ENCODE results near the gene EFNB1.

The EFNB1 gene

GRCh38 chrX:68824565-68825125, 4.2 kb upstream of the EFNB1 start:
- TF ChIP-seq, protein P1, sequence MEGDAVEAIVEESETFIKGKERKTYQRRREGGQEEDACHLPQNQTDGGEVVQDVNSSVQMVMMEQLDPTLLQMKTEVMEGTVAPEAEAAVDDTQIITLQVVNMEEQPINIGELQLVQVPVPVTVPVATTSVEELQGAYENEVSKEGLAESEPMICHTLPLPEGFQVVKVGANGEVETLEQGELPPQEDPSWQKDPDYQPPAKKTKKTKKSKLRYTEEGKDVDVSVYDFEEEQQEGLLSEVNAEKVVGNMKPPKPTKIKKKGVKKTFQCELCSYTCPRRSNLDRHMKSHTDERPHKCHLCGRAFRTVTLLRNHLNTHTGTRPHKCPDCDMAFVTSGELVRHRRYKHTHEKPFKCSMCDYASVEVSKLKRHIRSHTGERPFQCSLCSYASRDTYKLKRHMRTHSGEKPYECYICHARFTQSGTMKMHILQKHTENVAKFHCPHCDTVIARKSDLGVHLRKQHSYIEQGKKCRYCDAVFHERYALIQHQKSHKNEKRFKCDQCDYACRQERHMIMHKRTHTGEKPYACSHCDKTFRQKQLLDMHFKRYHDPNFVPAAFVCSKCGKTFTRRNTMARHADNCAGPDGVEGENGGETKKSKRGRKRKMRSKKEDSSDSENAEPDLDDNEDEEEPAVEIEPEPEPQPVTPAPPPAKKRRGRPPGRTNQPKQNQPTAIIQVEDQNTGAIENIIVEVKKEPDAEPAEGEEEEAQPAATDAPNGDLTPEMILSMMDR (IDR thresholded peaks at IDR 0.05; ENCODE audit: insufficient read depth, low read length, poor library complexity, severe bottlenecking): no peak
- no peak overlapping the region for H3K4me3 ChIP-seq (replicated peaks; ENCODE audit: low read depth, low read length)
- no peak for DNase-seq (ENCODE audit: extremely low read depth, insufficient read length)
- H3K27me3 ChIP-seq (replicated peaks; ENCODE audit: control insufficient read depth, insufficient read depth, low read length): no peaks in the 10 kb centered on the region; the same call in 1 of the 2 replicates
- no peaks in the 10 kb centered on the region for H3K36me3 ChIP-seq (ENCODE audit: control insufficient read depth, insufficient read depth, low read length)

DNA sequence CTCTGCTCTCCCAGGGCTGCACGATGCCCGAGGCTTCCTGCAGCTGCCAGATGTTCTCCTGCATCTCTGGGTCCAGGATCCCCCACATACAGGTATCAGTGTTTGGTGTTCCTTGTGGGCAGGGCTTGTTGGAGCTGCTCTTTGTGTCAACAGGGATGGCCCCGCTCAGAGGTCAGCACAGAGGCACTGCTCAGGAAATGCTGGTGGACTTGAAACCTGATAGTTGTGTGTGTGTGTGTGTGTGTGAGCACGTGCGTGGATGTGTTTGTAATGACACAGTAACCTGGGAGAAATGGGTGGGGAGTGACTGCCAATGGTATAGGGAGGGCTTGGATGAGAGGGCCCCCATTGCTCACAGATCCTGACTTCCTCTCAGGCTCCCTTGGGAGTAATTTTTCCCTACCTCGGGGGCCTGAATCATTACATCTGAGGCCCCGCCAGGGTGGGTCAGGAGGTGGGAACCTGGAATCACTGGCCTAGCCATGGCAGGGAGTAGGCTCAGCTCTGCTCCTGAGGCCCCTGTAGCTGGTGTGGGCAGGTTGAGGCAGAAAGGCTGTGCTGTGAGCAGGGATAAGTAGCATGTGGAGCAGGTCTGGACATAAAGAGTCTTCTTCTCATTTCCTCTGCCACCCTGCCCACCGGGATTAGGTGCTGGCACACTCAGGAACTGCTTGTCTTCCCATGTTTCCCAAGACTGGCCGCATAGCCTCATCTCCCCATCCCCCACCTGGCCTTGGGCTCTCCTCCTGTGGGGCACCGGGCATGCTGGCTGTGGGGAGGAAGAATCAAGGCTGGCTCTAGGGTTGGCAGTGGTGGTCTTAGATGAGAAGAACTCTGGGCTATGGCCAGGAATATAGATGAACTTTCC, 2.5 kb upstream of the EFNB1 start:
- H3K27me3 ChIP-seq (replicated peaks; ENCODE audit: control insufficient read depth, insufficient read depth, low read length): no peaks in the 10 kb centered on the region; the same call in none of the 2 replicates

GRCh38 chrX:68827256-68827655, 1.6 kb upstream of the EFNB1 start:
- DNase-seq (ENCODE audit: extremely low read depth, insufficient read length): no peak
- no peak overlapping the region for H3K4me3 ChIP-seq (replicated peaks; ENCODE audit: low read depth, low read length)
- TF ChIP-seq, protein P1 (IDR thresholded peaks at IDR 0.05; ENCODE audit: insufficient read depth, low read length, poor library complexity, severe bottlenecking): no peak

More for the DNA sequence above, 2.5 kb upstream of the EFNB1 start:
- DNase-seq (ENCODE audit: extremely low read depth, insufficient read length): no peak
- TF ChIP-seq, protein P1 (IDR thresholded peaks at IDR 0.05; ENCODE audit: insufficient read depth, low read length, poor library complexity, severe bottlenecking): no peak
- H3K36me3 ChIP-seq (ENCODE audit: control insufficient read depth, insufficient read depth, low read length): no peaks in the 10 kb centered on the region
- H3K4me3 ChIP-seq (replicated peaks; ENCODE audit: low read depth, low read length): no peak overlapping the region

DNA sequence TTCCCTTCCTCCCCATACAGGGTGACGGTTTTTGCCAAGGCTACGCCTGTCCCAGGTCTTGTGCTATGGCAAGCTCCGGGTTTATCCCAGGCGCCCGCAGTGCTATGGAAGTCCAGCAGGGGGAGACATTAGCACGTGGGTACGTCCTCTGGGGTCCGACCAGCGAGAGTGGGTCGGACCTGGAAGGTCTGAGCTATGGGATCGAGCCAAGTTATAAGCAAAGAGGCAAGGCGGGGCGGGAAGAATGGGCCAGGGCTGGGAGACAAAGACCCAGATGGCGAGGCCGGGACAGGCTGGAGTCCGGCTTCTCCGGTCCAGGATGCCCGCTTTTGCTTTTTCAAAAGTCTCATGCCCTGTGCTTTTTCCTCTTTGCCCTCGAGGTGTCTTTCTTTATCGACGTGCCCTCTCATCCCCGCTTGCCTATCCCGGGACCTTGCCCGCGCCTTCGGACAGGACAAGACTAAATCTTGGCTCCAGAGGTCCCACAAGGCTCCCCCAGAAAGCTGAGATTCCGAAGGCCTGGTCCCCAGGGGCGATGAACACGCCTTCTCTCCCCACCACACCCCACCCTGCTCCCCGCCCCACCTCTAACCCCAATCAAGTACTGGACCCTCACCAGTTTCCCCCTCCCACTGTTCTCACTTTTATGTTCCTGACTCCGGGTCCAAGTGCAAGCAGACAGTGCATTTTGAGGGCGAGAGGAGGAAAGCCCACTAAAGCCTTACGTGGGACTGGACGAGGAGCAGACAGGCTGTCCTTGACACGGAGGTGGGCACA, 785 bp upstream of the EFNB1 start:
- H3K27me3 ChIP-seq (replicated peaks; ENCODE audit: control insufficient read depth, insufficient read depth, low read length): peaks cover 1% of the 10 kb centered on the region
- TF ChIP-seq, protein P1 (IDR thresholded peaks at IDR 0.05; ENCODE audit: insufficient read depth, low read length, poor library complexity, severe bottlenecking): peak; percentile 88
- DNase-seq (ENCODE audit: extremely low read depth, insufficient read length): peak; percentile 52
- peak overlapping the region; percentile 40 for H3K4me3 ChIP-seq (replicated peaks; ENCODE audit: low read depth, low read length)
- no peaks in the 10 kb centered on the region for H3K36me3 ChIP-seq (ENCODE audit: control insufficient read depth, insufficient read depth, low read length)

More at GRCh38 chrX:68827256-68827655, 1.6 kb upstream of the EFNB1 start:
- peaks cover 1% of the 10 kb centered on the region for H3K27me3 ChIP-seq (replicated peaks; ENCODE audit: control insufficient read depth, insufficient read depth, low read length)
- H3K36me3 ChIP-seq (ENCODE audit: control insufficient read depth, insufficient read depth, low read length): no peaks in the 10 kb centered on the region

GRCh38 chrX:68829582-68830418, 979 bp downstream of the EFNB1 start:
- DNase-seq (ENCODE audit: extremely low read depth, insufficient read length): peak; percentile 24
- no peaks in the 10 kb centered on the region for H3K36me3 ChIP-seq (ENCODE audit: control insufficient read depth, insufficient read depth, low read length)
- peaks cover 1% of the 10 kb centered on the region for H3K27me3 ChIP-seq (replicated peaks; ENCODE audit: control insufficient read depth, insufficient read depth, low read length)
- H3K4me3 ChIP-seq (replicated peaks; ENCODE audit: low read depth, low read length): peak overlapping the region; percentile 64
- TF ChIP-seq, protein P1 (IDR thresholded peaks at IDR 0.05; ENCODE audit: insufficient read depth, low read length, poor library complexity, severe bottlenecking): no peak

Data from GM06990 (cell line).